Natural killer cell treated with Interleukin-12 subunit alpha and Interleukin-12 subunit beta and Interleukin-15 and Interleukin-18, amount 100 ng/mL, for 72 hours (primary cell): ENCODE data around the gene MAML3. TPM values are rescaled to one million over a fixed set of nuclear protein-coding genes. Genes with fewer than 3 reads are reported as not detected.

Experiments
- ATAC-seq, 2 donors: fragments of 150-1000 bp; cut with Tn5 transposase in 1 of 2; sonication (Bioruptor Pico), chemical (Tn5 transposase) in 1 of 2; 2 replicates each; pipeline ENCODE4 v1.10.0; 2021
- DNase-seq: peaks from one replicate; pipeline ENCODE4 v3.0.0; 2022; ENCODE audit warnings: low spot score
- H3K27ac Mint-ChIP-seq, 2 donors: 1 replicate in 1 of 2; 2 replicates in 1 of 2; pipeline ENCODE4 v1.8.0; 2022; ENCODE audit warnings: mixed read lengths in 2 of 2, mild to moderate bottlenecking in 1 of 2, moderate library complexity in 1 of 2
- H3K27me3 Mint-ChIP-seq, 2 donors: 1 replicate in 1 of 2; 2 replicates in 1 of 2; pipeline ENCODE4 v1.8.0; 2022; ENCODE audit warnings: mixed read lengths in 2 of 2
- H3K36me3 Mint-ChIP-seq: one replicate; pipeline ENCODE4 v1.8.0; 2022; ENCODE audit warnings: mixed read lengths
- H3K4me1 Mint-ChIP-seq, 2 donors: 1 replicate in 1 of 2; 2 replicates in 1 of 2; pipeline ENCODE4 v1.8.0; 2022; ENCODE audit warnings: low read depth in 2 of 2, mixed read lengths in 2 of 2, mild to moderate bottlenecking in 1 of 2
- H3K4me3 Mint-ChIP-seq: one replicate; pipeline ENCODE4 v1.8.0; 2022; ENCODE audit warnings: mixed read lengths
- H3K9me3 Mint-ChIP-seq: 2 replicates; pipeline ENCODE4 v1.8.0; 2022; ENCODE audit warnings: mixed read lengths
- total RNA-seq, 2 donors: library from RNA; stranded (reverse); gene quantifications; one replicate each; pipeline ENCODE4 v1.2.3, GENCODE V29; 2022

Gene MAML3
- total RNA-seq, 2 donors from 2014 or later: 0.40 to 1.3 TPM

- DNase-seq: no peak
- ATAC-seq: no peak
- Mint-ChIP-seq H3K4me1 (no peaks in the 10 kb centered on the region), H3K4me3 (no peak overlapping the region), H3K36me3 (no peaks in the 10 kb centered on the region), H3K27ac (no peak overlapping the region), H3K9me3 (no peaks in the 10 kb centered on the region), H3K27me3 (peaks cover 5 to 16% of the 10 kb centered on the region in 2 donors)
Measured at GRCh38 chr4:139776235-139776634, 377.7 kb downstream of the MAML3 start.

GRCh38 chr4:139774759-139775487 lies 379.1 kb downstream of the MAML3 start:
- Mint-ChIP-seq H3K27me3 (peaks cover 3 to 24% of the 10 kb centered on the region in 2 donors), H3K4me1 (no peaks in the 10 kb centered on the region), H3K9me3 (no peaks in the 10 kb centered on the region), H3K36me3 (no peaks in the 10 kb centered on the region), H3K4me3 (no peak overlapping the region), H3K27ac (no peak overlapping the region)
- DNase-seq (no peak), ATAC-seq (no peak)

GRCh38 chr4:139773560-139774318 lies 380.2 kb downstream of the MAML3 start:
- Mint-ChIP-seq H3K4me1 (no peaks in the 10 kb centered on the region), H3K27me3 (peaks cover 3 to 24% of the 10 kb centered on the region in 2 donors), H3K27ac (no peak overlapping the region), H3K4me3 (no peak overlapping the region), H3K36me3 (no peaks in the 10 kb centered on the region), H3K9me3 (no peaks in the 10 kb centered on the region)
- ATAC-seq (no peak), DNase-seq (no peak)

- H3K4me1 Mint-ChIP-seq: no peaks in the 10 kb centered on the region
- H3K9me3 Mint-ChIP-seq: no peaks in the 10 kb centered on the region
- H3K4me3 Mint-ChIP-seq: no peak overlapping the region
- no peaks in the 10 kb centered on the region for H3K36me3 Mint-ChIP-seq
- H3K27me3 Mint-ChIP-seq: peaks cover 9 to 25% of the 10 kb centered on the region in 2 donors
- DNase-seq: no peak
- H3K27ac Mint-ChIP-seq: no peak overlapping the region
- no peak for ATAC-seq
Measured at GRCh38 chr4:139770361-139770760, 383.6 kb downstream of the MAML3 start.

- Mint-ChIP-seq H3K4me1 (no peaks in the 10 kb centered on the region), H3K9me3 (no peaks in the 10 kb centered on the region), H3K27me3 (peaks cover 8 to 22% of the 10 kb centered on the region in 2 donors), H3K36me3 (no peaks in the 10 kb centered on the region), H3K4me3 (no peak overlapping the region), H3K27ac (no peak overlapping the region)
- DNase-seq: no peak
- ATAC-seq: no peak
Measured at GRCh38 chr4:139769364-139769763, 384.6 kb downstream of the MAML3 start.

- no peak overlapping the region for H3K4me3 Mint-ChIP-seq
- H3K4me1 Mint-ChIP-seq: no peaks in the 10 kb centered on the region
- H3K27ac Mint-ChIP-seq: no peak overlapping the region
- DNase-seq (no peak), ATAC-seq (no peak)
- H3K27me3 Mint-ChIP-seq: peaks cover 5 to 18% of the 10 kb centered on the region in 2 donors
- H3K36me3 Mint-ChIP-seq: no peaks in the 10 kb centered on the region
- no peaks in the 10 kb centered on the region for H3K9me3 Mint-ChIP-seq
Measured at GRCh38 chr4:139768896-139769295, 385.1 kb downstream of the MAML3 start.

- Mint-ChIP-seq H3K4me3 (no peak overlapping the region), H3K27me3 (peaks cover 5 to 18% of the 10 kb centered on the region in 2 donors), H3K9me3 (no peaks in the 10 kb centered on the region), H3K27ac (no peak overlapping the region), H3K4me1 (no peaks in the 10 kb centered on the region), H3K36me3 (no peaks in the 10 kb centered on the region)
- DNase-seq (no peak), ATAC-seq (no peak)
Measured at GRCh38 chr4:139768366-139768765, 385.6 kb downstream of the MAML3 start.

- Mint-ChIP-seq H3K9me3 (no peaks in the 10 kb centered on the region), H3K4me3 (no peak overlapping the region), H3K27ac (no peak overlapping the region), H3K4me1 (no peaks in the 10 kb centered on the region), H3K36me3 (no peaks in the 10 kb centered on the region), H3K27me3 (peaks cover 5 to 18% of the 10 kb centered on the region in 2 donors)
- DNase-seq (no peak), ATAC-seq (no peak)
Measured at GRCh38 chr4:139767585-139767984, 386.4 kb downstream of the MAML3 start.

GRCh38 chr4:139767168-139767567 lies 386.8 kb downstream of the MAML3 start:
- Mint-ChIP-seq H3K27me3 (peaks cover 5 to 18% of the 10 kb centered on the region in 2 donors), H3K4me1 (no peaks in the 10 kb centered on the region), H3K9me3 (no peaks in the 10 kb centered on the region), H3K4me3 (no peak overlapping the region), H3K36me3 (no peaks in the 10 kb centered on the region), H3K27ac (no peak overlapping the region)
- no peak for ATAC-seq
- no peak for DNase-seq

GRCh38 chr4:139764686-139765310 lies 389.2 kb downstream of the MAML3 start:
- H3K27me3 Mint-ChIP-seq: peaks cover 5 to 10% of the 10 kb centered on the region in 2 donors
- no peak for DNase-seq
- ATAC-seq: peak; percentile 41 to 53
- no peaks in the 10 kb centered on the region for H3K36me3 Mint-ChIP-seq
- no peaks in the 10 kb centered on the region for H3K9me3 Mint-ChIP-seq
- no peak overlapping the region for H3K4me3 Mint-ChIP-seq
- H3K4me1 Mint-ChIP-seq: no peaks in the 10 kb centered on the region
- H3K27ac Mint-ChIP-seq: no peak overlapping the region

GRCh38 chr4:139764182-139764581 lies 389.8 kb downstream of the MAML3 start:
- Mint-ChIP-seq H3K27me3 (peaks cover 5 to 10% of the 10 kb centered on the region in 2 donors), H3K4me3 (no peak overlapping the region)

GRCh38 chr4:139763672-139764071 lies 390.3 kb downstream of the MAML3 start:
- ATAC-seq: no peak
- no peaks in the 10 kb centered on the region for H3K36me3 Mint-ChIP-seq

More at GRCh38 chr4:139764182-139764581, 389.8 kb downstream of the MAML3 start:
- Mint-ChIP-seq H3K9me3 (no peaks in the 10 kb centered on the region), H3K4me1 (no peaks in the 10 kb centered on the region), H3K27ac (no peak overlapping the region), H3K36me3 (no peaks in the 10 kb centered on the region)
- ATAC-seq (no peak), DNase-seq (no peak)

GRCh38 chr4:139763205-139763604 lies 390.8 kb downstream of the MAML3 start:
- Mint-ChIP-seq H3K9me3 (no peaks in the 10 kb centered on the region), H3K27ac (no peak overlapping the region), H3K4me1 (no peaks in the 10 kb centered on the region), H3K27me3 (peaks cover 5 to 15% of the 10 kb centered on the region in 2 donors), H3K36me3 (no peaks in the 10 kb centered on the region), H3K4me3 (no peak overlapping the region)
- DNase-seq: no peak
- no peak for ATAC-seq

More at GRCh38 chr4:139763672-139764071, 390.3 kb downstream of the MAML3 start:
- H3K27me3 Mint-ChIP-seq: peaks cover 5 to 14% of the 10 kb centered on the region in 2 donors
- H3K4me3 Mint-ChIP-seq: no peak overlapping the region
- DNase-seq: no peak
- no peaks in the 10 kb centered on the region for H3K9me3 Mint-ChIP-seq
- H3K4me1 Mint-ChIP-seq: no peaks in the 10 kb centered on the region
- H3K27ac Mint-ChIP-seq: no peak overlapping the region

- Mint-ChIP-seq H3K4me3 (no peak overlapping the region), H3K36me3 (no peaks in the 10 kb centered on the region)
- no peak for DNase-seq
Measured at GRCh38 chr4:139762720-139763119, 391.3 kb downstream of the MAML3 start.

More at GRCh38 chr4:139762720-139763119, 391.3 kb downstream of the MAML3 start:
- H3K27ac Mint-ChIP-seq: no peak overlapping the region
- peaks cover 0 to 2% of the 10 kb centered on the region in 2 donors for H3K4me1 Mint-ChIP-seq
- no peaks in the 10 kb centered on the region for H3K9me3 Mint-ChIP-seq
- ATAC-seq: no peak
- peaks cover 8 to 14% of the 10 kb centered on the region in 2 donors for H3K27me3 Mint-ChIP-seq
